ENCODE results near the gene CLIC5.

DNA sequence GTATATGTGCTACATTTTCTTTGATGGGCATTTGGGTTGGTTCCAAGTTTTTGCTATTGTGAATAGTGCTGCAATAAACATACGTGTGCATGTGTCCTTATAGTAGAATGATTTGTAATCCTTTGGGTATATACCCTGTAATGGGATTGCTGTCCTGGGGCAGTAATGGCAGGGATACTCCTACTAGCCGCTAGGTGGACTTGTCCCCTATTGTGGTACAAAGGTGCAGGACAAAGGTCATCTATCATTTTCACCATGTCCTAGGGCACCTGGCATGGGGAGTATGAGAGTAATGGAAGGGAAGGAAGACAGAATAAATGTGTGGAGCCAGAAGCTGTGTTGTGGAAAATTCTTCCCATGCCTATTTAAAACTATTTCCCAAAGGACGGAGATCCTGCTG is 174.6 kb downstream of the CLIC5 start:
- no peak for TF ChIP-seq CTCF (IDR thresholded peaks at IDR 0.05)
- TF ChIP-seq POLR2A (IDR thresholded peaks at IDR 0.05): no peak

Data from esophagus squamous epithelium (tissue), 4 donors.